ENCODE data around the gene RETSAT.

- no peak for TF ChIP-seq CTCF (IDR thresholded peaks at IDR 0.05)
- TF ChIP-seq POLR2A (IDR thresholded peaks at IDR 0.05) = no peak
These were observed 12.2 kb downstream of the RETSAT start for GRCh38 chr2:85342156-85342555.
